COLO668 (cell line): ENCODE results near the gene GTPBP6.
"Not testable (repeated sequence)": the region's sequence is repeated elsewhere in the genome, so short reads cannot be mapped to it uniquely, and the experiment has no call there.

ENCODE experiments used
- DNase-seq: peaks from one replicate; lab custom pipeline; 2025; ENCODE audit not compliant: unreplicated experiment; lab: John Stamatoyannopoulos, UW

Gene GTPBP6

DNA sequence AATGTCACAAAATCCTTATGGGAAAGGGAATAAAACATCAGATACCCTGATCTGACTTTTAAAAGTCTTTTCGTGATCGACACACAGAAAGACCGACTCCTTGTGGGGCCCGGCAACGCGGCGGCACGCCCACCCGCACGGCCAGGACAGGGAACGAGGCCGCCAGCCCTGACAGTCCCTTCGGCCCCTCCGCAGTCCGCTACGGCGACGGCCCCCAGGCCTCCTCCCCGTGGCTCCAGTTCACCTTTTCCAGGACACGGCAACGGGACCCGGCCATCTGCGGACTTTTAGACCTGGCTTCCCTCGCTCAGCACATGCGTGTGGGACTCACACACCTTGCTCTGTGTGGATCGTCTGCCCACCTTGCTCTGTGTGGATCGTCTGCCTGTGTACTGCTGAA lies 33.6 kb upstream of the GTPBP6 start:
- no peak for DNase-seq

DNA sequence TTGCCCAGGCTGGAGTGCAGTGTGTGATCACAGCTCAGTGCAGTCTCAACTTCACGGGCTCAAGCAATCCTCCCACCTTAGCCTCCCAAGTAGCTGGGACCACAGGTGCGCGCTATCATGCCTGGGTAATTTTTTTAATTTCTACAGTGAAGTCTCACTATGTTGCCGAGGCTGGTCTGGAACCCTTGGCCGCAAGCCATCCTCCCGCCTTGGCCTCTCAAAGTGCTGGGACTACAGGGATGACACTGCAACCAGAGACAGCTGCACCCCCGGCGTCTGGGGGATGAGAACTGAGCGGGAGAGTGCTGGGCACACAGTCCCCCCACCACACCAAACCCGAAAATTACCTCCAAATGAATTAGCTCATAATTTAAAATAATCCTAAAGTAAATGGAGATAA lies 33.1 kb upstream of the GTPBP6 start:
- DNase-seq = no peak

DNA sequence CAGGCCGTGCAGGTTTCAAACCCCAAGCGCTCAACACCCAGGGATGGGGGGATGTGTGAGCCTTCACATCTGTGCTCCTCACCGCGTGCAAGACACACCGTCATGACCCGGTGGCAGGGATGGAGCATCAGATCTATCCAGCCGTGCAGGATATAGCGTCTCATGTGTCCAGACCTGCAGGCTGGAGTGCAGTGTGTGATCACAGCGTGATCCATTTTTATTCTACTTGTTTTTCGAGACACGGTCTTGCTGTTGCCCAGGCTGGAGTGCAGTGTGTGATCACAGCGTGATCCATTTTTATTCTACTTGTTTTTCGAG lies 32.7 kb upstream of the GTPBP6 start:
- not testable (repeated sequence) for DNase-seq

DNA sequence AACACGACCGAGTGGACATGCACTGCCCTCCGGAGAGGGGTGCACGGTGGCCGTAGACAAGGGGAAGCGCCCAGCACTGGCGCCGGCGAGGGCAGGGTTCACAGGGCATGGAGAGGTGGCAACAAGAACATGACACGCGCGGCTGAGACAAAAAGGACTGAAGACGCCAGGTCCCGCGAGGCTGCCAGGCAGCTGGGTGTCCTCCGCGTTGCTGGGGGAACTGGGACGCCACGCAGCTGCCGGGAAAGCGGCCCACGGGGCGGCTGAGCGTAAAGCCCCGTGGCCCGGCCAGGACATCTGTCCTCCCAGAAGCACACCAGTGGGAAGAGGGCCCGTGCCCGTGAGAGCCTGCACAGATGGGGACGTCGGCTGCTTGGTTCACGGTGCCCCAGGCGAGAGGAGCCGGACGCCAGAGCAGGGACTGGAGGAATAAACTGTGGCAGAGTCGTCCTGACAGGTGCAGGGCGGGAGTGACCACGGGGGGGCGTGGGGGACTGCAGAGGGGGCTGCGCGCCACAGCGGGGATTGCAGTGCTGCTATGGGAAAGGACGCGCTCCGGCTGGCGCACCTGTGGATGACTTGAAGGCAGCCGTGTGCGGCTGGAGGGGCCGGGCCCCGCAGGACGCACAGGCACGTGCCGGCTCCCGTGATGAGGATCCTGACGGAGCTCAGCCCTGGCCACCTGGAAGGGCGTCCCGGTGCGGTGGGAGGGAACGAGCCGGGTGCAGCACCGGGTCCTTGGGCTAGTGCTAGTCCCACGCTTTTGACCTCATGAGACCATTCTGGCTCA lies 32.1 kb upstream of the GTPBP6 start:
- no peak for DNase-seq

DNA sequence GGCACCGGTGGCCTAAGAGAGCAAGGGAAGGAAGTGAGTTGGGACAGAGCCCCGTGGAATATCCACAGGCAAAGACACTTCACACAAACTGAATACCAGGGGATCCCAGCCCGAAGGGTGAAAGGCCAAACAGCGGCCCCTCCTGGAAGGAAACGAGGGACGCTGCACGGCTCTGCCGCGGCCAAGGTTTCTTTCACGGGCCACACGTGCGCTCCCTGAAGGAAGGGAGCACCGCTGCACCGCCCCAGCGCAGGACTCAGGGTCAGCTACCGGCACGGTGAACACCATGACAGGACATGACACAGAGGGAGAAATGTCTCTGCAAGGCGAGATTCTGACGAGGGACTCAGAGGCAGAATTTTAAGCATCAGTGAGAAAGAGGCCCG lies 31.5 kb upstream of the GTPBP6 start:
- no peak for DNase-seq

DNA sequence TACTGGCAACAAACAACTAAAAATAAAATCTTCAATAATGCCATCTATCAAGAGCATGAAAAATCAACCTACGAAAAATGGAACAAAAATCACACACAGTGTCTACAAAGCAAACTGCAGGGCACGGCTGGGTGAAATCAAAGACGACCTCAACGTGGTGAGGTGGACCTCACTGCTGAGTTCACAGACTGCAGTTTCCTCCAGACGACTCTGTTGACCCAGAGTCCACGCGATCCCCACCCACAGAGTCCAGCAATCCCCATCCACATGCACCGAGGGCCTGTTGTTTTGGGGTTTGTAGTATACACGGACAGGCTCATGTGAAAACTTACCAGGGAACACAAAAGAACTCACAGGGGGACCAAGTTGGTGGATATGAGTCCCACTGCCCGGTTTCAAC lies 31.1 kb upstream of the GTPBP6 start:
- no peak for DNase-seq

DNA sequence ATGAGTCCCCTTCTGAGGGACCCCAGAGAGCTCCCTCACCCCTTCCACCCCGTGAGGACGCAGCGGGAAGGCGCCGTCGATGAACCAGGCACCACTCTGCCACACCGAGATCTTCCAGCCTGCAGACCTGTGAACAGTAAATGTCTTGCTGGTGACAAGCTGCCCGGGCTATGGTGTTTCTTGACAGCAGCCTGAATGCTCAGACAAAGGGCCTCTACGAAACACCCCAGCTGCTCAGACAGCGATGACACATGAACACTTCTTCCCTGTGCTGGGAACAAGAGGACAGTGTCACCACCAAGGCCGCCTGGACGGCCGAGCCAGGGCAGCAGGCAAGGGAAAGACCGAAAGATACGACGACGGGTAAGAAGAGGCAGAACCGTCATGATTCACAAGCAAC lies 30.6 kb upstream of the GTPBP6 start:
- no peak for DNase-seq

DNA sequence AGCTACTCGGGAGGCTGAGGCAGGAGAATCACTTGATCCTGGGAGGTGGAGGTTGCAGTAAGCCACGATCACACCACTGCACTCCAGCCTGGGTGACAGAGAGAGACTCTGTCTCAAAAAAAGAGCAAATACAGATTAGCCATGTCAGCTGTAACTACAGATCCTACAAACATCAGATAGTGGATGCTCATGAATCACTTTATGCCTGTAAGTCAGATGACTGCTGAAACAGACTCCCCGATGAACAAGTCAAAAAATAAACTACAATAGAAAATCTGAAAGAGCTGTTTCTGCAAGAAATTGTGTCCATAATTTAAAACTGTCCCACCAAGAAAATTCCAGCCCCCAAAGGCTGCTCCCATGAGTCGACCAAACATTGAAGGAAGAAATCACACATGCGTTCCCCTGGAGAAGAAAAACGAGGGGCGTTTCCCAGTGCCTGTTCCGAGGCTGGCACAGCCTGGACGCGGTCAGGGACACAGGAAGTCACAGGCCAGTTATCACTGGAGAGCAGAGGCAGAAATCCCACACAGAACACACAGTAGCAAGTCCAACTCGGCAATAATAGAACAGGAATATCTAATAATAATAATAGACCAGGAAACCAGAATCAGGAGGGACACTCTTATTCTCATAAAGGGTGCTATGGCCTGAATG lies 30.0 kb upstream of the GTPBP6 start:
- no peak for DNase-seq

DNA sequence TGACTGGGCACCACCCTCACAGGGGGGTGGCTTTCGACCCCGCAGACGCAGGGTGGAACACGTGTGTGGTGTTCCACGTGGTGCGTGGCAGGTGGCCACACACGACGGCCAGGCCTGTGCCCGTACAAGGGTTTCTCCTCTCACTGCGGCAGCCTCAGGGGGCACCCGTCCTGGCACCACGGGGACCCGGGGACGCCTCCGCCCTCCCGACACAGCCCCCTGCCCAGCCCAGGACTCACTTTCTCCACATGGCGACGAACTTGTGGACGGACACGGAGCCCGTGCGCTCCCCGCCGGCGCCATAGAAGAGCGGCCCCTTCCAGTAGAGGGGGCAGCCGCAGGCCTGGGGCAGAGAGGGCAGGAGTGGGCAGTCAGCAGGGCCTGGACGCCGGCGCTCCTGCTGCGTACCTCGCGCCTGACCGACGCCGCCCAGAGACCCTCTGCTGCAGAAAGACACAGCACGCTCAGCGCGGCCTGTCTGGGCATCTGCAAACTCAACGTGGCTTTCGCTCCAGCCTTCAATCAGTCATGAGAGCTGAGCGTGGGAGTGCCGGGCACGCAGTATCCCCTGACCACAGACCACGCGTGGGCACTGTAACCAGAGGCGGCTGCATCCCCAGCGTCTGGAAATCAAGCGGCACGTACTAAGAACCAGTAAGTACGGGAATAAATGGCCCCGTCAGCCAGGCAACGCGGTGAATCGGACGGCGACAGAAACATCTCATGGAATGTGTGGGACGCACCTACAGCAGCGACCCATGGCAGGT lies 28.9 kb upstream of the GTPBP6 start:
- DNase-seq = no peak

DNA sequence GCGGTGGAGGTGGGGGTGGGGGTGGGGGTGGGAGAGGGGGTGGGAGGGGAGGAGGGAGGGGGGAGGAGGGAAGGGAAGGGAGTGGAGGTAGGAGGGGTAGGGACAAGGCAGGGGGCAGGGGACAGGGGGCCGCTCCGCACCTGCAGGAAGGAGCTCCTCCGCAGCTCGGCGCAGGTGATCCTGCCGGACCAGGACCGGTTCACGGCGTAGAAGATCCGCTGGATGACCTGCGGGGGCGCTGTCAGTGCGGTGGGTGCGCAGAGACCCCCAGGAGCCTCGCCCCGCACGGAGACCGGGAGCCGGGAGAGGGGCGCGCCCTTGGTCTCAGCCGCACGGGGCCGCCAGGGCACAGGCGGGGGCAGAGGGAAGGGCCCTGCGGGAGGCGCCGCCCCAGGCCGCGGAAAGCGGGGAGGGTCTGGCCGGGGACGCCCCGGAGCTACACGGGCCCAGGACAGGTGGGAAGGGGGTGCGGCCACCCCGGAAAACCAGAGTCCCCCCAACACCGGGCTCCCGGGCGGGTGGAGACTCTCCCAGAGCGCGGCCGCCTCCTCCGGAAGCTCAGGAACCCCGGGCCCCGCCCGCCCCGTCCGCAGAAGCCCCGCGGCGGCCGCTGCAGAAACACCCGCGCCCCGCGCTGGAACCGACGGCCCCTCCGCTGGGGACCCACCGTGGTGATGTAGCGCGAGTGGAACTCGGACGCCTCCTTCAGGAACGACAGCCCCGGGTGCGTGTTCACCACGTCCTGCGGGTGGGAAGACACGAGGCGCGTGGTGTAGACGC lies 27.6 kb upstream of the GTPBP6 start:
- no peak for DNase-seq

DNA sequence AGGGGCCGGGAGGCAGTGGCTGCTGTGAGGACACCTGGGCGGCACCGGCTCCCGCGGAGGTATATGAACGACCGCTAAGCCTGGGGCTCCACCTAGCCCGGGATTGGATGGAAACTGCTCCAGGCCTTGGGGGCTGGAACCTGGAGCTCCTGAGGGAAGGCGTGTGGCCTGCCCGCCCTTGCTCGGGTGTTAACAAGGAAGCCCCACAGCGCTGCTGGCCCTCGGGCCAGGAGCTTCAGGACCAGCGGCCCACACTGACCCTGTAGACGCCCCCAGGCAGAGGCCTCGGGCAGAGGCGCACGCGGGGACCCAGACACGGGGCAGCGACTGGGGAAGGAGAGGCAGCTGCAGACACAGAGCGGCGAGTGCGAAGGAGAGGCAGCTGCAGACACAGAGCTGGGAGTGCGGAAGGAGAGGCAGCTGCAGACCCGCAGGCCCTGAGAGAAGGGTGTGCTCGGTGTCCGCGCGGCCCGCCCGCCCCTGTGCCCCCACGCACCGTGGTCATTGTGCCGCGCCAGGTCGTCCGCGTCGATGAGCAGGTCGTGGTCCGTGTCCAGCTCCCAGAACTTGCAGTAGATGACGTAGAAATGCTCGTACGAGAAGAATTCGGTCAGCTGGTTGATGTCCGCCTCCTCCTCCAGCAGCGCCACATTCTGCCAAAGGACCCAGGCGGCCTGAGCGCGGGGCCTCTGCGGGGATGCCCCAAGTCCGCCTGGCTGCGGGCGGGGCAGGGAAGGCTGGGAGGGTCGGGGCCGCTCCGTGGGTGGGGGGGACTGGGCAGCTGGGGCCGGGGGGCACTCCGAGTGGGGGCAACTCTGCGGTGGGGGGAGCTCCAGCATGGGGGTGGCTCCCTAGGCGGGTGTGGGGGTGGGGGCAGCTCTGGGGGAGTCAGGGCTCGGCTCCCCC lies 26.7 kb upstream of the GTPBP6 start:
- DNase-seq = no peak

DNA sequence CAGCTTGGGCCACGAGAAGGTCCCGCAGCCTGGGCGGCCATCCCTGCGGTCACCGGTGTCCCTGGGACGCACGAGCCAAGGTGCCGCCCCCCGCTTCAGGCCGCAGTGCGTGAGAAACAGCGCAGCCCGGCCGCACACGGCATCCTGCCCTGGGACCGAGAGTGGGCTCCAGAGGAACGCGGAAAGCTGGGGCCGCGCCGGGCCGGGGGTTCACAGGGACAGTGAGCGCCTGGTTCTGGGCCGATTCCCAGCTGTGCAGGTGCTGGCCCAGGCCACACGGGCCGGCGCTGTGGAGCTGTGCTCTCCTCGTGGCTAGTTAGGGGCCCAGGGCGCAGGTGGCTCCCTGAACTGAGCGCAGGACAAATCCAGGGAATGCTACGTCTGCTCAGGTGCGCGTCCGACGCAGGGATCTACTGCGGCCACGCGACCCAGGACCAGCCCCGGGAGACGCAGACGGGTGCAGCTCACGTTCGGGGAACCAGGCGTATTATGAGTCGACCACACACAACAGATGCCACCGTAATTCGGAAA lies 25.8 kb upstream of the GTPBP6 start:
- DNase-seq = no peak

DNA sequence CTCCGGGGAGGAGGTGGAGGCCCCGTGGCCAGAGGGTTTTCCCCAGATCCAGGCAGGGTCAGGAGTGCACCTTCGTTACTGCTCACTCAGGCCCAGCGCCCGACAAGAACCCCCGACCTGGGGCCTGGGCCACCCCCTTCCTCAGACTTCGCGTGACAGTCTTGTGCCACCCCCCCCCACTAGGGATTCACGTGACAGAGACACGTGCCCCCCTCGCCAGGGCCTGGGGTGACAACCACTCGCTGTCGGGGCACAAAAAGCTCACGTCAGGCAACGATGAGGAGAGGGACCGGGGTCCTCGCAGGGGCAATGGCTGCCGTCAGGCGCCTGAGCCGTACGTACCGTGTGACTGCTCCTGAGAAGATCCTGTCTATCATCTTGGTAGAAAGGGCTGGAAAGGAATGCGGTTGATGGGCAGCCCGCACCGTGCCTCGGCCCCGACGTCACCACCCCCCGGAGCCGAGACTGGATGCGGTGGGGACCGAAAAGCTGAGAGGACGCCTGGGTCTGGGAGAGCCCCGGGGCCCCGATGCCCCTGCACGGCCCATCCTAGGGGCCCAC lies 23.0 kb upstream of the GTPBP6 start:
- no peak for DNase-seq

DNA sequence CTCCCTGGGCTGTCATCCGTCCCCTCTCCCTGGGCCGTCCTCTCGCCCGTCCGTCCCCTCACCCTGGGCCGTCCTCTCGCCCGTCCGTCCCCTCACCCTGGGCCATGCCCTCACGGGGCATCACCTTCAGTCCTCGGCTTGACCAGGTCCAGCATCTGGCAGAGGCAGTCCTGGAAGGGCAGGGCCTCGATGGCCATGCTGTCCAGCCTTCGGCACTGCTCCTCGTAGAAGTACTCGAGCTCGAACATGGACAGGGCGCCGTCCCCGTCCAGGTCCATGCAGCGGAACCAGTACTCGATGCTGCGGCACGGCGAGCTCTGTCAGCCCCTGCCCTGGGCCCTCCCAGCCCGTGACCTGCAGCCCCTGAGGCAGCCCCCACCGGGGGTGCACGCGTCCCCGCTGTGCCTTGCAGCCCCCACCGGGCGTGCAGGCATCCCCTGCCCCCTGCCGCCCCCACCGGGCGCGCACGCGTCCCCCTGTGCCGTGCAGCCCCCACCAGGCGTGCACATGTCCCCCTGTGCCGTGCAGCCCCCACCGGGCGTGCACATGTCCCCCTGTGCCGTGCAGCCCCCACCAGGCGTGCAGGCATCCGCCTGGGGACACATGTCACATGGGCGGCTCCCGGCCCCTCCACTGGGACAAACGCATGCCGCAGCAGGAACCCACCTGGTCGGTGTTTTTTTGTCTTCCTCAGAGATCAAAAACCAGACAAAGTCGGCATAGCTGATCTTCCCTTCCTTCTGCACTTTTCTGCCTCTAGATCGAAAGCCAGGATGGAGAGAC lies 22.2 kb upstream of the GTPBP6 start:
- no peak for DNase-seq

DNA sequence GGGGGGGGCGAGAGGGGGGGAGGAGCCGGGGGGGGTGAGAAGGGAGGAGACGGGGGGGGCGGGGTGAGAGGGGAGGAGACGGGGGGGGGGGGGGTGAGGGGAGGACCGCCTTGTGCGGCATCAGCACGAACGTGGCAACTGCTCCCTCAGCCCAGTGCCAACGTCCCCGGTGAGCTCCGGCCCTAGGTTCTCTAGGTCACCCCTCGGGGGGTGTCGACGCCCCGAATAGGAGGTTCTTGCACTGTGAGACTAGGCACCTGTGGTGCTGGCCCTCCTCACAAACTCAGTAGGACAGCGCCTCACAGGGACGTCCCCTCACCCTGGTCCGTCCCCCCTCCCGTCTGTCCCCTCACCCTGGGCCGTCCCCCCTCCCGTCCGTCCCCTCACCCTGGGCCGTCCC lies 21.5 kb upstream of the GTPBP6 start:
- DNase-seq = no peak

DNA sequence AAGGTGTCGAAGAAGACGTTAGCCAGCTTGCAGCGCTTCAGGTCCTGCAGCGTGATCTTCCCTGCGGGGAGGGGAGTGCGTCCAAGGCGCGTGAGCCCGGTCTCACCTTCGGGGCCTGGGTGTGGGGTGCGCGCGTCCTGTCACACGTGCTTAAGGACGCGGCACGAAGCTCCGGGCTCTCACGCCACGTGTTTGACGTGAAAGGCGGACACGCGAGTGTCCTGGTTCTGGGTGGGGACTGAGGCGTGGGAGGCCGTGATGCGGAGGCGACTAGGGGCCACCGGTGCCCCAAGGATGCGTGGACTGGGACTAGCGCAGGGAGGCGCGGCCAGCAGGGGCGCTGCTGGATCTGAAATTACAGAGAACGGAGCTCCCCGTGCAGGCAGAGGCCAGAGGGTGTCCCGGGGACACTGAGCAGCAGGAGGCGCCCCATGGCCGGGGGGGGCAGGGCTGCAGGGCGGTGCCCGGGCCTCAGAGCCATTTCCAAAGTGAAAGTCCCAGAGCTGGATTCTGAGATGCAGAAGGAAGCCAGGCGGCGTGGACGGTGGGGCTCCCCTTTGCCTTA lies 20.3 kb upstream of the GTPBP6 start:
- DNase-seq = no peak

DNA sequence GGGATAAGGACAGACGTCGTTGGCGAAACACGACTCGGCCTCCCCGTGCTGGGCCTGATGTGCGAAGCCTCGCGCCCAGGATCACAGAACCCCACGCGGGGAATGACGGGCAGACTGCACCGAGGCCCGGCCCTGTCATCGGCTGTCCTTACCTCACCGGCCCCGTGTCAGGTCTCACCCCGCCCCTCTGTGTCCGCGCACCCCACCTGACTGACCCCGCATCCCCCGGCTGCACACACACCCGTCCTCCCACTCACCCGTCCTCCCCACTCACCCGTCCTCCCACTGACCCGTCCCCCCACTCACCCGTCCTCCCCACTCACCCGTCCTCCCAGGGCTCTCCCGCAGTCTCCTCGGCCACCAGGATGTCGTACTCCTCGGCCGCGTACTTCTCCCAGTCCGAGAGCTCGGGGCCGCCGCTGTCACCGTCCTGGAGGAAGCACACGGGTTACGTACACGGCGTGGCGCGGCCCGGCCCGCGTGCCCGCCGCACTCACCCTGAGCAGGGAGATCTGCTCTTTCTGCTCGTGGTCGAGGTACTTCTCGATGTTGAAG lies 19.8 kb upstream of the GTPBP6 start:
- no peak for DNase-seq

DNA sequence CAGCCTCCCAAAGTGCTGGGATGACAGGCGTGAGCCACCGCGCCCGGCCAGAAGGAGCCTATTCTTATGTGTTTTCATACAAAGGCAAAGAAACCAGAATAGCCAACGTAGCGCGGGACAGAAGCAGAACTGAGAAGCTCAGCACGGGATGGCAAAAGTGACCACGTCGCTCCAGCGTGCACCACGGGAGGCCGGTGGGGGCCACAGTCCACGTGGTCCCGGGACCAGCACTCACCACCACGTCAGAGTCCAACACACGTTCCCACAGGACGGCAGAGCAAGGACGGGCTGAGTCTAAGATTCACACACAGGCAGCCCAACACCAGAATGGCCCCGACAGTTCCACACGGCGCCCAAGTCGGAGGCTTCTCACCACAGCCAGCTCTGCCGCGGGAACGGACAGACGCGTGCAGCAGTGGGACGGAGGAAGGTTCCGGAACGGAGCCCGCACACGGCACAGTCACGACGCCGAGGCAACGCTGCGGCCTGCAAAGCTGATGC lies 18.8 kb upstream of the GTPBP6 start:
- DNase-seq = no peak
